Measurements from ENCODE around the gene COMMD1.
"Not testable (repeated sequence)": the region's sequence is repeated elsewhere in the genome, so short reads cannot be mapped to it uniquely, and the experiment has no call there.

DNA sequence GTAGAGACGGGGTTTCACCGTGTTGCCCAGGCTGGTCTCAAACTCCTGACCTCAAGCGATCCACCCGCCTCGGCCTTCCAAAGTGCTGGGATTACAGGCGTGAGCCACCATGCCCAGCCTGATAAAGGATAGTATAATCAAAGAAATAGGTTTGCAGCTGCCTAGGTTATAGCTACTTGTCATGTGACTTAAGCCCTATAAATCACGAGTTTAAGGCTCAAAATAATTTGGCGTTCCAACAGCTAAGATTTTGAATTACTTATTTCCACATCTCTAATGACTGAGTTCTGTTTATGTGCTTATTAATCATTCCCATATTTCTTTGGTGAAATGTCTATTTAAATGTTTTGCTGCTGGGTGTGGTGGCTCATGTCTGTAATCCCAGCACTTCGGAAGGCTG lies 49.4 kb downstream of the COMMD1 start:
- not testable (repeated sequence) for TF ChIP-seq CTCF (IDR thresholded peaks at IDR 0.05; ENCODE audit: poor library complexity); EZH2 (IDR thresholded peaks at IDR 0.05; ENCODE audit: borderline replicate concordance)

Measured in hepatocyte (in vitro differentiated cells).